ENCODE measurements around the gene OR10C1.

GRCh38 chr6:29462022-29462421 is 22.9 kb downstream of the OR10C1 start:
- TF ChIP-seq ZBTB40 (IDR thresholded peaks at IDR 0.05; ENCODE audit: borderline replicate concordance) = no peak
- TF ChIP-seq HCFC1 (IDR thresholded peaks at IDR 0.05; ENCODE audit: low read length) = no peak
- no peak for TF ChIP-seq CTCF (IDR thresholded peaks at IDR 0.05 in 2 of 3, conservative IDR thresholded peaks at IDR 0.05 in 1 of 3; ENCODE audit: control insufficient read depth in 2 of 3, extremely low read depth in 1 of 3, insufficient read depth in 1 of 3, low read depth in 3 of 3, low read length in 3 of 3)
- no peak for TF ChIP-seq CEBPB (IDR thresholded peaks at IDR 0.05; ENCODE audit: borderline replicate concordance in 1 of 2, low read depth in 2 of 2, low read length in 2 of 2)
- no peak for TF ChIP-seq RFX5 (IDR thresholded peaks at IDR 0.05; ENCODE audit: low read depth, low read length)
- no peak for TF ChIP-seq ZNF384 (IDR thresholded peaks at IDR 0.05; ENCODE audit: borderline replicate concordance, low read depth, low read length)
